ENCODE data around the gene UNC79. TPM values are rescaled to one million over a fixed set of nuclear protein-coding genes. Genes with fewer than 3 reads are reported as not detected.

The UNC79 gene
- total RNA-seq, 1 donor from 2014 or later = 2.2 TPM

- no peak for DNase-seq (ENCODE audit: low spot score)
- no peak overlapping the region for H2AFZ ChIP-seq (replicated peaks)
These were observed 288.5 kb downstream of the UNC79 start for GRCh38 chr14:93719256-93719655.

GRCh38 chr14:93720076-93720815 is 289.5 kb downstream of the UNC79 start:
- Histone ChIP-seq H3K4me1 (no peaks in the 10 kb centered on the region), H3K27ac (no peak overlapping the region), H3K4me2 (no peak overlapping the region), H3K79me2 (ENCODE audit: low read depth) (no peaks in the 10 kb centered on the region), H3F3A (ENCODE audit: low read depth) (no peaks in the 10 kb centered on the region), H4K20me1 (ENCODE audit: low read depth) (no peaks in the 10 kb centered on the region), H3K27me3 (no peaks in the 10 kb centered on the region), H3K4me3 (no peak overlapping the region), H3K36me3 (no peaks in the 10 kb centered on the region), H3K9me3 (ENCODE audit: low read depth) (no peaks in the 10 kb centered on the region), H3K9ac (no peak overlapping the region), H2AFZ (replicated peaks) (no peak overlapping the region)
- no peak for DNase-seq (ENCODE audit: low spot score)
- TF ChIP-seq EZH2 (IDR thresholded peaks at IDR 0.05) (no peak), CTCF (IDR thresholded peaks at IDR 0.05) (no peak), EZH2phosphoT487 (IDR thresholded peaks at IDR 0.05) (no peak)
- Mint-ChIP-seq H3K4me1 (no peaks in the 10 kb centered on the region), H3K27me3 (ENCODE audit: insufficient read depth, low read depth) (peaks cover 9% of the 10 kb centered on the region), H3K27ac (peak overlapping the region; percentile 83), H3K36me3 (peaks cover 4% of the 10 kb centered on the region), H3K4me3 (no peak overlapping the region), H3K9me3 (no peaks in the 10 kb centered on the region)

More at GRCh38 chr14:93719256-93719655, 288.5 kb downstream of the UNC79 start:
- Histone ChIP-seq H3K9me3 (ENCODE audit: low read depth) (no peaks in the 10 kb centered on the region), H3K36me3 (no peaks in the 10 kb centered on the region), H3K27ac (no peak overlapping the region), H3K4me3 (no peak overlapping the region), H3K9ac (no peak overlapping the region), H3K4me1 (no peaks in the 10 kb centered on the region), H4K20me1 (ENCODE audit: low read depth) (no peaks in the 10 kb centered on the region), H3F3A (ENCODE audit: low read depth) (no peaks in the 10 kb centered on the region), H3K4me2 (no peak overlapping the region), H3K79me2 (ENCODE audit: low read depth) (no peaks in the 10 kb centered on the region), H3K27me3 (no peaks in the 10 kb centered on the region)
- no peak overlapping the region for H3K4me3 Mint-ChIP-seq
- H3K27ac Mint-ChIP-seq = peak overlapping the region; percentile 25
- H3K4me1 Mint-ChIP-seq = peaks cover 5% of the 10 kb centered on the region
- H3K36me3 Mint-ChIP-seq = peaks cover 4% of the 10 kb centered on the region
- no peaks in the 10 kb centered on the region for H3K9me3 Mint-ChIP-seq
- H3K27me3 Mint-ChIP-seq (ENCODE audit: insufficient read depth, low read depth) = peaks cover 13% of the 10 kb centered on the region
- no peak for TF ChIP-seq EZH2phosphoT487 (IDR thresholded peaks at IDR 0.05)
- no peak for TF ChIP-seq CTCF (IDR thresholded peaks at IDR 0.05)
- TF ChIP-seq EZH2 (IDR thresholded peaks at IDR 0.05) = no peak

GRCh38 chr14:93720981-93721483 is 290.3 kb downstream of the UNC79 start:
- H3K27ac Mint-ChIP-seq = no peak overlapping the region
- H3K4me2 ChIP-seq = no peak overlapping the region
- H3K27me3 ChIP-seq = no peaks in the 10 kb centered on the region
- no peaks in the 10 kb centered on the region for H3K36me3 ChIP-seq
- H3K79me2 ChIP-seq (ENCODE audit: low read depth) = no peaks in the 10 kb centered on the region
- no peak overlapping the region for H3K9ac ChIP-seq
- no peaks in the 10 kb centered on the region for H3K9me3 ChIP-seq (ENCODE audit: low read depth)
- H3K27me3 Mint-ChIP-seq (ENCODE audit: insufficient read depth, low read depth) = peaks cover 11% of the 10 kb centered on the region
- H3K4me1 ChIP-seq = no peaks in the 10 kb centered on the region
- no peaks in the 10 kb centered on the region for H3K9me3 Mint-ChIP-seq
- H4K20me1 ChIP-seq (ENCODE audit: low read depth) = no peaks in the 10 kb centered on the region
- no peak overlapping the region for H2AFZ ChIP-seq (replicated peaks)
- DNase-seq (ENCODE audit: low spot score) = no peak
- H3K36me3 Mint-ChIP-seq = peaks cover 4% of the 10 kb centered on the region
- no peaks in the 10 kb centered on the region for H3K4me1 Mint-ChIP-seq
- no peak for TF ChIP-seq EZH2 (IDR thresholded peaks at IDR 0.05)
- no peak for TF ChIP-seq CTCF (IDR thresholded peaks at IDR 0.05)
- no peak for TF ChIP-seq EZH2phosphoT487 (IDR thresholded peaks at IDR 0.05)
- H3K4me3 Mint-ChIP-seq = no peak overlapping the region
- H3K27ac ChIP-seq = no peak overlapping the region
- no peaks in the 10 kb centered on the region for H3F3A ChIP-seq (ENCODE audit: low read depth)
- H3K4me3 ChIP-seq = no peak overlapping the region
